ENCODE data around the gene LAS1L. TPM values are rescaled to one million over a fixed set of nuclear protein-coding genes. Genes with fewer than 3 reads are reported as not detected.

LAS1L gene
- total RNA-seq (2022; extraction: Qiagen RNA extraction) = 63.2 to 67.6 TPM (median 65.5 TPM) in 5 replicates

GRCh38 chrX:65534450-65535292, at the start of gene LAS1L:
LAS1L (minus strand) TSS chrX:65534787; CDS start chrX:65534715, 72 bp downstream.

Other genes starting within 250 kb of the LAS1L start
- gene MSN, start 132.9 kb upstream of the LAS1L start, total RNA-seq (2022; extraction: Qiagen RNA extraction) = 234 to 311 TPM (median 285 TPM) in 5 replicates